Mesothelial cell of epicardium (in vitro differentiated cells): ENCODE measurements around the gene FUT8. TPM values are rescaled to one million over a fixed set of nuclear protein-coding genes. Genes with fewer than 3 reads are reported as not detected.

ENCODE experiments used
- DNase-seq, 2 experiments: peaks; one replicate each; pipeline ENCODE4 v3.0.0; 2021; ENCODE audit warnings: low spot score in 2 of 2; ENCODE audit not compliant: unreplicated experiment in 2 of 2
- H3K27ac Mint-ChIP-seq: 2 replicates; pipeline ENCODE4 v1.8.0; 2021; ENCODE audit warnings: mixed read lengths
- H3K27me3 Mint-ChIP-seq: 2 replicates; pipeline ENCODE4 v1.8.0; 2021; ENCODE audit warnings: low read depth, mixed read lengths
- H3K36me3 Mint-ChIP-seq: 2 replicates; pipeline ENCODE4 v1.8.0; 2021; ENCODE audit warnings: mixed read lengths
- H3K4me1 Mint-ChIP-seq: 2 replicates; pipeline ENCODE4 v1.8.0; 2021; ENCODE audit warnings: mixed read lengths
- H3K4me3 Mint-ChIP-seq: 2 replicates; pipeline ENCODE4 v1.8.0; 2021; ENCODE audit warnings: mild to moderate bottlenecking, moderate library complexity, mixed read lengths
- H3K9me3 Mint-ChIP-seq: 2 replicates; pipeline ENCODE4 v1.8.0; 2021; ENCODE audit warnings: mixed read lengths
- CTCF ChIP-seq: fragments of 200-600 bp; sonication (generic); IDR thresholded peaks from one replicate; pipeline ENCODE4 v1.5.0; 2021; ENCODE audit warnings: antibody characterized with exemption; ENCODE audit not compliant: unreplicated experiment
- total RNA-seq: library from RNA; stranded (reverse); gene quantifications from 3 replicates; pipeline ENCODE4 v1.2.1, GENCODE V29; 2021

FUT8 gene
- total RNA-seq, 1 donor from 2014 or later, result 49.4 TPM

- H3K9me3 Mint-ChIP-seq, result no peaks in the 10 kb centered on the region
- H3K4me3 Mint-ChIP-seq, result no peak overlapping the region
- H3K27me3 Mint-ChIP-seq, result no peaks in the 10 kb centered on the region
- H3K4me1 Mint-ChIP-seq, result peaks cover 6% of the 10 kb centered on the region
- H3K36me3 Mint-ChIP-seq, result no peaks in the 10 kb centered on the region
- no peak overlapping the region for H3K27ac Mint-ChIP-seq
- TF ChIP-seq CTCF, result no peak
- no peak for DNase-seq
These were observed 39.4 kb upstream of the FUT8 start for GRCh38 chr14:65373016-65373670.

- H3K4me3 Mint-ChIP-seq, result no peak overlapping the region
- no peak for DNase-seq
- no peaks in the 10 kb centered on the region for H3K27me3 Mint-ChIP-seq
- H3K27ac Mint-ChIP-seq, result no peak overlapping the region
- H3K9me3 Mint-ChIP-seq, result no peaks in the 10 kb centered on the region
- no peaks in the 10 kb centered on the region for H3K36me3 Mint-ChIP-seq
- H3K4me1 Mint-ChIP-seq, result peaks cover 9% of the 10 kb centered on the region
- no peak for TF ChIP-seq CTCF
These were observed 38.9 kb upstream of the FUT8 start for GRCh38 chr14:65373671-65374039.

GRCh38 chr14:65377576-65377975 is 35.0 kb upstream of the FUT8 start:
- H3K27me3 Mint-ChIP-seq, result no peaks in the 10 kb centered on the region
- no peak overlapping the region for H3K27ac Mint-ChIP-seq
- no peaks in the 10 kb centered on the region for H3K36me3 Mint-ChIP-seq
- H3K9me3 Mint-ChIP-seq, result peaks cover 9% of the 10 kb centered on the region
- DNase-seq, result no peak
- H3K4me1 Mint-ChIP-seq, result peaks cover 6% of the 10 kb centered on the region
- H3K4me3 Mint-ChIP-seq, result no peak overlapping the region
- no peak for TF ChIP-seq CTCF

- H3K4me3 Mint-ChIP-seq, result no peak overlapping the region
- no peaks in the 10 kb centered on the region for H3K36me3 Mint-ChIP-seq
- H3K27me3 Mint-ChIP-seq, result no peaks in the 10 kb centered on the region
- H3K27ac Mint-ChIP-seq, result no peak overlapping the region
- H3K9me3 Mint-ChIP-seq, result peaks cover 9% of the 10 kb centered on the region
- peaks cover 5% of the 10 kb centered on the region for H3K4me1 Mint-ChIP-seq
- DNase-seq, result no peak
- TF ChIP-seq CTCF, result no peak
These were observed 29.9 kb upstream of the FUT8 start for GRCh38 chr14:65382586-65382985.

GRCh38 chr14:65387171-65387570 is 25.4 kb upstream of the FUT8 start:
- H3K36me3 Mint-ChIP-seq, result no peaks in the 10 kb centered on the region
- no peaks in the 10 kb centered on the region for H3K9me3 Mint-ChIP-seq
- no peak for TF ChIP-seq CTCF
- no peak overlapping the region for H3K27ac Mint-ChIP-seq
- no peaks in the 10 kb centered on the region for H3K27me3 Mint-ChIP-seq
- H3K4me1 Mint-ChIP-seq, result peaks cover 2% of the 10 kb centered on the region
- DNase-seq, result no peak
- H3K4me3 Mint-ChIP-seq, result no peak overlapping the region

- Mint-ChIP-seq H3K9me3 (no peaks in the 10 kb centered on the region), H3K27ac (no peak overlapping the region), H3K27me3 (no peaks in the 10 kb centered on the region), H3K4me3 (no peak overlapping the region), H3K36me3 (no peaks in the 10 kb centered on the region), H3K4me1 (peaks cover 6% of the 10 kb centered on the region)
- TF ChIP-seq CTCF, result no peak
- DNase-seq, result no peak
These were observed 24.9 kb upstream of the FUT8 start for GRCh38 chr14:65387628-65388027.
